Measurements from ENCODE around the gene PRKCE. TPM values are rescaled to one million over a fixed set of nuclear protein-coding genes. Genes with fewer than 3 reads are reported as not detected.

PRKCE gene
- total RNA-seq, 1 donor from 2014 or later: 15.7 TPM

DNA sequence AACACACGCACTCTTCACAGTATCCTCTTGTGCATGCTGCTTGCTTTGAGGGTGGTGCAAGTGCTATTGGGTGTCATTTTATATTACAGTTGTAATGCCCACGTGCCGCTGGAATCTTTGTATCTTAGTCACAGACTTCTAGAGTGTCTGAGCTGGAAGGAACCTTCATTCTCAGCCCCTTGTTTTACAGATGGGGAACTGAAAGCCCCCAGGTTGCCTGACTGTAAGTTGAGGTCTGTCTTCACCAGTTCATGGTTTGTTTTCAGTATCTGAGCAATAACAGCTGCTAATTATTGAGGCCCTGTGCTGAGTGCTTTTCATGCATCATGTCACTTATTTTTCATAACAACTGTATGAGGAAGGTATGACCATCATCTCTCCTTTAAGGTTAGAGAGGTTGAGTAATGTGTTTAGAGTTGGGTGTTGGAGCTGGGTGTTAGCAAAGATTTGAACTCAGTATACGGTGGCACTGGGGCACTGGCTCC, 77.0 kb downstream of the PRKCE start:
- DNase-seq: no peak

DNA sequence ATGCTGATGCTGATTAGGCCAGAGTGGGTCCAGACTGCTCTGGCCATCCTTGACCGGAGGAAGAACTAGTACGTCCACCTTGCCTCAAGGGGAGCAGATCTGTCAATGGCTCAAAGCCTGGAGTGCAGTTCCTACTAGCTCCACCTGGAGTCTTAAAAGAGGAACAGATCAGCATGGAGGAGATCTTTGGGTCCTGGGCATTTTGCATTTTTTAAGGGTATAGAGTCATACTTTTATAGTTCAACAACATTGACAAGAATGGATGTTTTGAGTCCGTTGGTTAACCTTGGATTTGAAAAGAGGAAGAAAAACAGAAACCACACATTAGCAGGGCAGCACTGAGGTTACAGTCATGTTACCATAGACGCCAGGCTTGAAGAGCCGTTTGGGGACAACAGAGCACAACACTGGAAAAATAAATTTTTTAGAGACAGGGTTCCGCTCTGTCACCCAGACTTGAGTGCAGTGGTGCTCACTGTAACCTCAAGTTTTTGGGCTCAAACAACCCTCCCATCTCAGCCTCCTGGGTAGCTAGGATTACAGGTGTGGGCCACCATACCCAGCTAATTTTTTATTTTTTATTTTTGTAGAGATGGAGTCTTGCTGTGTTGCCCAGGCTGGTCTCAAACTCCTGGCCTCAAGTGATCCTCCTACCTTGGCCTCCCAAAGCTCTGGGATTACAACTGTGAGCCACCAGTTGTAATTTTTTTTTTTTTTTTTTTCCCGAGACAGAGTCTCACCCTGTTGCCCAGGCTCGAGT, 78.5 kb downstream of the PRKCE start:
- DNase-seq: no peak

GRCh38 chr2:45731141-45731540, 79.7 kb downstream of the PRKCE start:
- DNase-seq: no peak

GRCh38 chr2:45732436-45732835, 81.0 kb downstream of the PRKCE start:
- DNase-seq: no peak

GRCh38 chr2:45732946-45733345, 81.5 kb downstream of the PRKCE start:
- DNase-seq: no peak

GRCh38 chr2:45734336-45734735, 82.9 kb downstream of the PRKCE start:
- DNase-seq: no peak

DNA sequence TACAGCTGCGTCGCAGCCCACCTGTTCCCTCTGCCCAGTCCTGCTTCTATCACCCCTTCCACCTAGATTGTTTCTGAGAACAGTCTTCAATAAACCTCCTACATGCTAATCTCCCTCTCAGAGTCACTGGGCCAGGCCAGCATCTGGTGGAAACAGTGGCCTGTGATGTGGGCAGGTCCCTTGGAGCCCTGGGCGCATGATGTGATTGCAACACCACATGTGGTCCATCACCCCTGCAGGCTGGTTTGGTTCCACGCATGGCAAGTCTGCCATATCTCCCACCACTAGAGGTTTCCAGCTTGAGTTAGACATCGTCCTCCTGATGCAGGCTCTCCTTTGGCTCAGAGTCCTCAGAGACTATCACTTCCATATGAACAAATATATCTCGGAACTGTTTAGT, 83.5 kb downstream of the PRKCE start:
- no peak for DNase-seq

DNA sequence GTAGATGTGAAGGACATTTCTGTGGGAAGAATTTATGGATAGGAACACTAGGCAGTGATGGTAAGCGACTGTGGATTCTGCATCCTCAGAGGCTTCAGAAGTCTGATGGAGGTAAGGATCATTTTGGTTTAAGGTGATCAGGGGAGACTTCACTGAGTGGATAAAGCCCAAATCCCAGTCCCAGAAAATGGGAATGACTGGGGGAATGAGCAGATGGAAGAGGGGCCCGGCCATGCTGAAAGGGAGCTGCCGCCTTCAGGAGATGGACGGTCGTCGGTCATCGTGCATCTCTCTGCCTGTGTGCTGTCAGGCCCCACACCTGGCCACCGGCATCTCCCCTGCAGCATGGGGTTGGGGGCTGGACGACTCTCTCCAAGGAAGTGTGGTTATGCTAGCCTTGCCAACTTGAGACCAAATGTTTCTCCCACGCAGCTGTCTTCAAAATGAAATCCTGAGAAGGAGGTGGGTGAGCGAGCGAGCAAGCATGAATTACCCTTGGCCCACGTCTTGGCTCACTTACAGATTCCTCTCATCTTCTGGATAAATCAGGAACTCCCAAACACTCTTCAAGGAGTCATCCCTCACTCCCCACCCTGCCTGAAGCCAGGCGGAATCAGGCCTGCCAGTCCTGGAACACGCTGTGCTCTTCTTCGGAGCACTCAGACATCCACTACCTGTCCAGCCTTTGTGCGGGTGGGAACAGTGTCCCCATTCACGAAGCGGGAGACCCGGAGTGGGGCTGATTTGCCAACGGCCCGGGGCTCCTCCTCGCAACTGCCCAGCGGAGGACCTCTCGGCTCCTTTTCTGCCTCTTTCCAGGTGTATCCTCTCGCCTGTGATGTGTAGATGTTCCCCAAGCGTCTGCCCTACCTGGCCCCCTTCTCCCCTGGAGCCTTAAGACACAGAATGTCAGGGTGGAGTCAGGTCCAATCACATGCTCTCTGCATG, 85.6 kb downstream of the PRKCE start:
- no peak for DNase-seq

- DNase-seq: no peak
Measured at GRCh38 chr2:45739796-45740485, 88.5 kb downstream of the PRKCE start.

- DNase-seq: no peak
Measured at GRCh38 chr2:45741161-45741850, 89.8 kb downstream of the PRKCE start.

GRCh38 chr2:45743531-45744396, 92.3 kb downstream of the PRKCE start:
- DNase-seq: peak; percentile 80

DNA sequence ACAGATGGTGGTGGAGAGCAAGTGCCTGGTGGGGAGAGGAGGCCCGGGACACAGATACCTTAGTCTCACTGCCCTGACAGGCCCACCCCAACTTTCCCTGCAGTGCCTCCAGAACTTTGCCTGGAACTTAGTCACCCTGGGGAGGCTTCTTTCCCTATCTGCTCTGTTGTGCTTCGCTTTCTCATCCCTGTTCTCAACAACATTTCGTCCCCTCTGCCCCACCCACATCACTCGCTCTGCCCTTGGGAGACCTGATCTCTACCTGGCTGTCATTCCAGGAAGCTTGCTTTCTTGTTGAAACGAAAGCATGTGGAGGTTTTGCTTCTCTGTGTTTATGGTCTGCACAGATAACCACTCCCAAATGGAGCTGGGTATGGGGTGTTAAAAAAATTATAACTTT, 93.8 kb downstream of the PRKCE start:
- no peak for DNase-seq

DNA sequence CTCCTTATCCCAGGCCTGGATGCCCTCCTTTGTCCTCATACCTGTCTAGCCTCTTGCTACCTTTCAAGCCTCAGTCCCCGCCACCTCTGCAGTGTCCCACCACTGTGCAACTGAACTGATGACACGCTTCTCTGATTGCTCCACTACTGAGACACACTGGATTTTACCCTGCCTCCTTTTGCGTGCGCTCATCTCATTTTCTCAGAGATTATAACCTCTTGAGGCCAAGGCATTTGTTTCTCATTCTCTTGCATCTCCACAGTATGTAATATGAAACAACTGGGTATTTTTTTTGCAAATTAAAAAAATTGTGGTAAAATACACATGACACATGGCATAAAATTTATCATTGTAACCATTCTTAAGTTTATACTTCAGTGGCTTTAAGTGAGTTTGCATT, 95.4 kb downstream of the PRKCE start:
- DNase-seq: no peak

- DNase-seq: no peak
Measured at GRCh38 chr2:45747363-45747762, 95.9 kb downstream of the PRKCE start.

DNA sequence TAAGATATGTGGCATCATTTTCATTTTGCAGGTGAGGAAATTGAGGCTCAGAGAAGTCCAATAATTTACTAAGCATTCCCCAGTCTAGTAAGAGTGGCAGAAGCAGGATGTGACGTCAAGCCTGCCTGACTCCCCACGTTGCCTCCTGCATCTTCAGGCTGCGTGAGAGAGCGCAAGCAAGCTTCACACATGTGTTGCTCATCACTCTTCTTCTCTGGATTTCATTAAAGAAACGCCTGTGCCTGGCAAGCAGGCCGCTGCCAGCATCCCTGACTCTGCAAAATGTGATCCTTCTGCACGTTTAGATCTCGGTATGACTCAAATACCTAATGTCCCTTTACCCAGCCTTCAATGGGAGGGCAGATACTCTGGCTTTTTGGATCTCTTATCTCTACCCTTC, 96.8 kb downstream of the PRKCE start:
- peak; percentile 61 for DNase-seq

- DNase-seq: no peak
Measured at GRCh38 chr2:45750001-45750400, 98.5 kb downstream of the PRKCE start.

GRCh38 chr2:45750484-45750883, 99.0 kb downstream of the PRKCE start:
- DNase-seq: no peak

DNA sequence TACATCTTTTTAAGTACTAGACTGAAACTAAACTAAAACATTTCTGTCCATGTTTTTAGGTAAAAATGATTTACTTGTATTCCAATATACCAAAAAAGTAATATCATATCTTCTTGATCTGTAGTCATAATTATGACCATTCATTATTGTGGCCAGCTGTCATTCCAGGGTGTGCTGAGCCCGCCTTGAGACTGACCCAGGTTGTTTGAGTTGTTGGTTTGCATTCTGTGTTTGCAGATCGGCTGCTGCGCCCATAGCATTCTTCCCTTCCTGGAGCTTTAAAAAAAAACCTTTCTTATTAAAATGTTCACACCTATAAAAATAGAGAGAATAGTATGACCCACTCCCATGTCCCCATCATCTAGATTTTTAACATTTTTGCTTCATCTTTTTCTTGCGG, 101.9 kb downstream of the PRKCE start:
- no peak for DNase-seq

GRCh38 chr2:45754131-45755010, 102.9 kb downstream of the PRKCE start:
- DNase-seq: no peak

All from tongue (tissue), 2 donors.